GM21786 (cell line): ENCODE measurements around the gene RERE.

Experiments used
- ATAC-seq: cut with Tn5 transposase; IDR thresholded peaks from one replicate; pipeline ENCODE4 v1.9.1; 2021; ENCODE audit not compliant: unreplicated experiment

The RERE gene

DNA sequence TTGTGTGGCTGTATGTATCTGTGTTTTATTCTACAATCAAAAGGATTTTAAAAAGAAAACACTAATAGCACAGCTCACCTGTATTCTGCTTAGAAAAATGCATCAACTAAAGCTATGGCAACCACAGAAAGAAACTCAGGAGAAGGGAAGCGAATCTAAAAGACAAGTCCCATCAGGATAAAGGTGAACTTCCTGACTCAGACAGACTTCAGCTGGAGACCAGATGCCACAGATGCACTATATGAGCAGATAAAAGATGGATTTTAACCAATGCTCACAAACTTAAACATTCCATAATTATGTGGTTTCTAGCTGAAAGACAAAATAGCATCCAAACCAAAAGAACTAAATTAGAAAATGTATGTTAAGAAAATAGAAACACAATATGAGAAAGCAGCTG, 231.0 kb downstream of the RERE start:
- no peak for ATAC-seq

DNA sequence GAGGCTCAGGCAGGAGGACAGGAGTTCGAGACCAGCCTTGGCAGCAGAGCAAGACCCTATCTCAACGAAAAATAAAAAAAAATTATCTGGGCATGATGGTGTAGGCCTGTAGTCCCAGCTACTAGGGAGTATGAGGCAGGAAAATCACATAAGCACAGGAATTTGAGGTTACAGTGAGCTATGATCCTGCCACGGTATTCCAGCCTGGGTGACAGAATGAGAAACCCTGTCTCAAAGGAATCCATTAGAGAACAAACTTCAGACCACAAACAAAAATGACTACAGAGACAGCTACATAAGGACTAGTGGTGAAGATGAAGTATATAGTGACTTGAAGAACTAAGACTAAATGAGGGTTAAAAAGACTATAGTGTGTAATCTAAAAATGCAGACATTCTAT, 233.1 kb downstream of the RERE start:
- ATAC-seq, result no peak

DNA sequence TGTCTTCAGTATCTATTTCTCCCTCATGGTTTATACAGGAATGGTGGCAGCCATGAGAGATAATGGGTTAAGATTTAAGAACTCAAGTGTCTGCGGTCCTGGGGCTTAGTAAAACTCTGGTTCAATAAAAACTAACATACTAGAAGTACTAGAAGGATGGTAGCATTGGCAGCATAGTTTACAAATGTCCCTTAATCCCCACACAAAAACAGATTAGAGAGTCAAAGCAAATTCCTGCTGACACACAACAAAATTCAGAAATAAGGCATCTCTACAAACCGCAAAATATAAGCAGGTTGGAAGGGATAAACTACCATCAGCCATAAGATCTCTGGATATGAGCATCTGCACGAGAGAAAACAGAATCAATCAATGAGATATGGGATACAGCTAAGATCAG, 234.4 kb downstream of the RERE start:
- no peak for ATAC-seq

DNA sequence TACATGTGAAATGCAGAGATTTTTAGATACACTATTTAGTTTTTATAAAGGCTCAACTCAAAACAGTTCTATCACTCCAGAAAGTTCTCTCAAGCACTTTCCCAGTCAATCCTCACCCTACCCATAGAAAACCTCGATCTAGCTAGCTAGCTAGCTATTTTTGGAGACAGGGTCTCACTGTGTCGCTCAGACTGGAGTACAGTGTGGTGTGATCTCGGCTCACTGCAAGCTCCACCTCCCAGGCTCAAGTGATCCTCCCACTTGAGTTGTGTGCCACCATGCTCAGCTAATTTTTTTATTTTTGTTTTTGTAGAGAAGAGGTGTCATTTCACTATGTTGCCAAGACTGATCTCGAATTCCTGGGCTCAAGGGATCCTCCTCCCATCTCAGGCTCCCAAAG, 236.9 kb downstream of the RERE start:
- no peak for ATAC-seq

DNA sequence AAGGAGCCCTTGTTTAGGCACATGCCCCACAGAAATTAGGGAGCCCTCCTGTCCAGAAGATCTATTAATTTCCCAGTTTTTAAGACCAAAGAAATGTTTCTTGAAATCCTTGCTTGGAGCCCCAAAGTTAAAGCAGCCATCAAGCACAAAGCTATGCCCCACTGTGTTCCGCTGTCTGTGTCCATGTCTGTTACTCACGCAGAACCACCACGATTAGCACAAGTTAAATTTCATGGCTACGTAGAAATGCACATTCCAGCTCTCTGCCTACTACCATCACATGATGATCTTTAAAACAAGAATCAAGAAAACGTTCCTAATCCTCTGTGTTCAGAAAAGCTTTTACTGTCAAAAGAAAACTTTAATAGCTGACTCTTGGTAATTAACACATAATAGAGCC, 238.5 kb downstream of the RERE start:
- no peak for ATAC-seq

DNA sequence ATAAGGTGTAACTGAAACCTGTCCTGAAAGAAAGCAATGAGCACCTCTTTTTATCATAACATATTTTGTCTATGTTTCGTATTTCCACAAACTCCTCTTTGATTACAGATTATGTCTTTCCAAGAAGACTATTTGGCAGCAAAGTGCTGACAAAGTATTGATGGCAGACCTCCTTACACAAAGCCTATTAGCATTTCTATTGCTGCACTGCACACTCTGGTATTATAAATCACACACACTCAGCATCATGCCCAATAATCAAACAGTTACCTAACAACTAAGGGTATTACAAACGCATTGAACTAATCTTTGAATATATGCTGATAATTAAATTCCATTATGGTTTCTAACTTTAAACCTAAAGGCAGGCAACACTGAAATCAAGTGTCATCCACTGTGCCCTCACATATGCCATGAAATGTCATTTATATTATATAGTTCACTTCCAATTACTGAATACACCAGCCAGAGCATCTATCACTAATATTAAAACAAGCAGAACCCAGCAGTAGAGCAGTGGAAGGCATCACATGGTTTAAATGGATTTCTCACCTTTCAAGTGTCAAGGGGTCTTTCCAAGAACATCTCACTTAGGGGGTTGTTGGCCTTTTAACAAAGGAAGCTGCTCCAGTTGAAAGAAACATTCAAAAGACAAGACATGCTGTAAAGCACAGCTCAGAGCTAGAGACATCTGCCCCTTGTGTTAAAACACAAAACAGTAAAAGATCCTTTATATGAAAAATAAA, 239.1 kb downstream of the RERE start:
- ATAC-seq, result no peak

DNA sequence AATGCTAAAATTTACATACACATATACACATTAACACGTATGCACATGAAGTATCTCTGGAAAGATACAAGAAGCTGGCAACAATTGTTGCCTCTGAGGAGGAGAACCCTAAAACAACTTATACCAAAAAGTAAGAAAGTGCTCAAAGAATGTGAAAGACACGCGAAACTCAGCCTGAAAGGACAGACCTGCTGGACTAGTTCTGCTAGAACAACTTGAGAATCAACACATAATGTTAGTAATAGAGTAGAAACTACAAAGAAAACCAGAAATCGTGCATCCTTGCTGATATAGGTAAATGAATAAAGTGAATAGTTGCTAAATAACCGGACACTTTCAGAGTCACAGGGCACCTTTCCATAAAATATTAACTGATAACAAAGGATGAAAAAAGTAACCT, 242.5 kb downstream of the RERE start:
- no peak for ATAC-seq

DNA sequence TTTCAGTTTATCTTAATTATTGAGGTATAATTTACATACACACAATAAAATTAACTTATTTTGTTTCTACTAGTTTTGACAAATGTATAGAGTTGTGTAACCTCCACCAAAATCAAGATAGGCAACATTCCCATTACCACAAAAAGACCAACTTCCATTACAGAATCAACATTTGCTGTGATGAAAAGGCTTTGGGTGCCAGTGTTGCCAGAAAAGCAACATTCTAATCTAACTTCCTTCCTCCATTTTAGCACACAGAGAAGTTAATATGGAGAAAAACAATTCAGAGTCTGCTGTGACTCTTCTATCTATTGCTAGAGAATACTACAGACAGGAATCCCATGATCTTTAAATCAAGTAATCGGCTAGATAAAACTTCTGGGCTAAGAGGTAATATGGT, 245.3 kb downstream of the RERE start:
- no peak for ATAC-seq

DNA sequence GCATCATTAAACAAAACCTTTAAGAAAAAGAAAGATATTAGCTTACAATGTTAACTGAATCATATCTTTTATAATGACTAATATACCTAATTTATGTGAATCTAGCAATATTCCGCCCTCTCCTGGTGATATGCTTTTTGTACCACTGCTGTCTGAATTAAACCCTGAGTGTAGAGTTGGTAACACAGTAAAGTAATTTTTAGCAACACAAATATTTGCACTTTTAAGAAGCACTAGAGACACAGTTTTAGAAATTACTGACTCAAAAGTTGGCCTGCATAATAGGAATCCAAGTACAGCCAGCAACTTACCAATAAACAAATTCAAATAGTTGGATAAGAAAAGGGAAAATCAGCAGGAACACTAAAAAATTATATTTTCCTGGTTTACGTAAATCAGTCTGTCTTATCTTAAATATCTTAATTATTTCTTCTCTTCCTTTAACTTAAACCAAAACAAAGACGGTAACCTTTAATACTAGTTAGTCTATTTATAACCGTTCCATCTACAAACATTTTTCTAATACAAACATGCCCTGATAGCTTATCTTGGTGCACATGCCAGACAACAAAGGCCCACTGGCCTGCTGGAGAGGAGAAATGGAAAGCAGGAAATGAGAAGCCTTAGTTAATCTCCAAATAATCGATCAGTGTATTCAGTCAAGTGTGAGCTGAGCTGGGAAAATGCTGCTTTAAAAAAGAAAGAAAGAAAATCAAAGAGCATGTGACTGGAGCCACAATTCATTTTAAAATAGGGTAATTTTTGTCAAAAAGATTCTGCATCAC, 246.0 kb downstream of the RERE start:
- ATAC-seq, result no peak

DNA sequence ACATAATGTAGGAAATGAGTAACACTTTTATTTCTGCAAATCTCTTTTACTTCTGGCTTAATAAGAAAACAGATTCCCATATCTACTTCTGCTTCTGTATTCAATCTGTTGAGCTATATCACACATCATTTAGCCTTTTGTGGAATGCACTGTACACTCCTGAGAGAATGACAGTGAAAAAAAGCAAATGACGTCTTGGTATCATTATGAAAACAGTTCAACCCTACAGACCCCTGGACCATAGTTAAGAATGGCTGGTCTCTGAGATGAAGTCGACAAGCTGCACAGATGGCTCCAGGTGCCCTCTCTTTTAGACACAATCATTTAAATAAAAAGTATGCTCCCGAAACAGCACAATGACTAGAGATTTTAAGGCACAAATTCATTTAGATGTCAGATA, 247.0 kb downstream of the RERE start:
- ATAC-seq, result no peak

DNA sequence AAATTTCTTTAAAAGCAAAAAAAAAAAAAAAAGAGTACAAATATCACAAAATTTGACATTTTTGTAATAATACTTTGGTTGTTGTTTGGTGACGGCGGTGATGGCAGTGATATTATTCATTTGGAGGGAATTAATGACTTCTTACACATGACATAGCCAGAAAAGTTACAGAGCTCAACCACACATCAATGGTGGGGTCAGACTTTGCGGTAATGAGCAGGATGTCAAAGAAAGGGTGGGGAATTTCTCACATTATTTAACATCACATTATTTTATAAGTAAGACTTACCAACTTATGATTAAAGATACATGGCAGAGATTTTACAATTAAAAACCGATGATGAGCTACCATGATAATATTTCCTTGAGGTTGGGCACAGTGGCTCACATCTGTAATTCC, 248.2 kb downstream of the RERE start:
- ATAC-seq, result no peak

DNA sequence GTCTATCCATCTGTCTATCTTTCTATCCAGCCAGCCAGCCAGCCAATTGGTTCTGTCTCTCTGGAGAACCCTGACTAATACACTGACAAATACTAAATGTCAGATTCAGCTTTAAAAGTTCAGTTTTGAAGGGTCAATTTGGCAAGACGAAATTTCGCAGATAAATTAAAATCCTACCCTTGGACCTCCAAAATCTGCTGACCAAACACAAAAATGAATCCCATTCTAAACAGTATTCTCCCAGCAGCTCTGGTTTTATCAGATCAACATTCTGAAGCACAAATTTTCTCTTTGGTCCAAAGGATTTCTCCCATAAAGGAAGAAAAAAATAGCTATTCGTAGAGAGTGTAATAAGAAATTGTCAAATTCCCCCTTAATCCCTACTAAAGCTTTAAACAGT, 248.6 kb downstream of the RERE start:
- no peak for ATAC-seq

DNA sequence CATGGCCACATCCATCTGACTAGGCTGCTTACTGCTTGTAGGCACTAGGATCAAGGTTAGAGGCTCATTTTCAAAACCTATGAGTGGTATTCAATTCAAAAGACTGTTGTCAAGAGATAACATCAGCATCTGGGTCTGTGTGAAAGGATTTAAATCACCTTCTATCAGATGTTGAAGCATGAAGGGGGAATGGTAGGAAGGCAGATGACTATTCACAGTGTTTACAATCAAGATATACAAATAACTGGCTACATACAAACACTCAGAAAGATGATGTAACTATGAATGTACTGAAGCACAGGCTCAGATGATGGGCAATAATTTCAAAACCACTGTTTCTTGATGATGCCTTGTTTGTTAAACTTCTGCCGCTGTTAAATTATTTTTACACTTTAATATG, 250.3 kb downstream of the RERE start:
- no peak for ATAC-seq

DNA sequence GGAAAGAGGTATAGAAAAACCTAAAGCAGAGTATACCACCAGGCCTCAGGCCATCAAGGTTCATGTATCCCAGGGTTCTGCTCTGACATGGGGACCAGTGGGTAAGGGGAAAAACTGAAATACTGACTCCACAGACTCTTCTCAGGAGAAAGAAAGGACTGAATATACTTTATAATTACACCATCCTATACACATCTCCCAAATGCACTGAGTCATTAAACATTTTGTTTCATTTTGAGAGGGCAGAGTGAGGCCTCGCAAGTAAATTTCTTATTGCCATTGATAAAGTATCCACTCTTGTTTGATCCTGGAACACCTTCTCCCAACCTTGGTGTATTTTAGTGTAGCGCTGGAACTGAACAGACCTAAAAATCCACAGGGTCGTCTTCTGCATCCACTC, 251.6 kb downstream of the RERE start:
- no peak for ATAC-seq

DNA sequence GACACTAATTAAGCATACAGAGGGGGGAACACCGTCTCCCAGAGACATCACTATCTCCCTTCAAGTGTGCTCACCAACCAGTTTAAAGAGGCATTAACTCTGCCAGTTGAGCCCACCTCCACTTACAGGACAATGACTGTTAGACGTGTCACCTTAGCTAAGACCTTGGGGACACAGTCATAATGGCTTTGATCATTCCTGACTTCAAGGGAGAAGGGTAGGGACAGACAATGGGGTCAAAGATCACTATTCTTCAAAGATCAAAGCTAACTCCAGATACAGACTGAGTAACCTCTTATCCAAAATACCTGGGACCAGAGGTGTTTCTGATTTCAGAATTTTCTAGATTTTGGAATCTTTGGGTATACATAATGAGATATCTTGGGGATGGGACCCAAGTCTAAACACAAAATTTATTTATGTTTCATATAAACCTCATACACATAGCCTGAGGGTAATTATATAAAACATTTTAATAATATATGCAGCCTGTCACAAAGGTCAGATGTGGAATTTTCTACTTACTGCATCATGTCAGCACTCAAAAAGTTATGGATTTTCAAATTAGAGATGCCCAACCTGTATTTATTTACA, 253.4 kb downstream of the RERE start:
- no peak for ATAC-seq

DNA sequence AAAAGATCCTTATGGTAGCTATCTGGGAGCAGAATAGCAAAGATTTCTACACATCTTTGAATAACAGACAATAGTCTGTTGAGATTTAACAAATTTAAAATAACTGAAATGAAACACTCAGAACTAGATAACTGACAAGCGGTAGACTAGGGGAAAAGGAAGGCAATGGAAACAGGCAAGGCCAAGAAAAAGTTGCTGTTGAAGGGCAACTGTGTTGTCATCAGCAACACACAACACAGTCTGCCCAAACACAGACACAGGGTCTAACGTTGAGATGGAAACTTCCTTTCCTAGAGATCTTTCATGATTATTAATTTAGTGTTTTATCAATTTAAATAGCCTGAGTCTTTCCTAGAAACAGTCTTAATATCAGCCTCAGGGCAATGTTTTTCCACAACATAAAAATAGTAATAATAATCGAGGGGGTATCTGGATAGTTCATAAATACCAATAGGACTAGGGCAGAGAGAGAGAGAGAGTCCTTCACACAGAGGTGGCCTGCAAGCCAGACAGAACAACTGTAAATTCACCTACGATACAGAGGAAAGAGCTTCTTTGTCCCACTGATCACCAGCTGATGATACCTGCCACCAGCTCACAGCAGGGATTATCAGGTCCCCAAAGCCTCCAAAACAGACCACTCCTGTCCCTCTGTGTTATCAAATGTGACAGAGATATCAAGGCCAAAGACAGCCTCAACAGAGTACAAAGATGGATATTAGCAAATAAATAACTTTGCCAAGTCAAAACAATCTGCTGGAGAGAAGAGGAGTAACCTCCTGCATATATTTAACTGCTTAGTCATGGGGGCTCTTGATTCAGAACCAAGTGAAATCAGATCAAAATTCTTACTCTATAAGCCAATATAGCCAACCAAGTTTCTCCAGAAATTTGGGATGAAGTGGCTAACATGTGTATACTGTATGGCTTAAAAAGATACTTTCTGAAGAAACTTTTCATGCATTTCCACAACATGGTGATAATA, 254.3 kb downstream of the RERE start:
- ATAC-seq, result no peak

DNA sequence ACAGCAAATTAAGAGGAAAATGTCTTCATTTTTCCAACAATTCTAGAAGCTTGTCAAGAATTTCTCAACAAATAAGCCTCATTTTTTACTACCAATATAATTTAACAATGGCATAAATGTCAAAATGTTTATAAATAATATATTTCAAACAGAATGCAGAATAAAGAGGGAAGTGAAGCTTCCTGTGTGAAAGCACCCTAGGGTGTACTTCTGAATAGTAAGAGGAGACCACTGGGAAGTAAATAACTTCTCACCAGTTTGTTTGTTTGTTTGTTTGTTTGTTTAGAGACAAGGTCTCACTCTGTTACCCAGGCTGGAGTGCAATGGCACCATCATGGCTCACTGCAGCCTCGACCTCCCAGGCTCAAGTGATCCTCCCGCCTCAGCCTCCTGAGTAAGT, 255.2 kb downstream of the RERE start:
- ATAC-seq, result no peak

DNA sequence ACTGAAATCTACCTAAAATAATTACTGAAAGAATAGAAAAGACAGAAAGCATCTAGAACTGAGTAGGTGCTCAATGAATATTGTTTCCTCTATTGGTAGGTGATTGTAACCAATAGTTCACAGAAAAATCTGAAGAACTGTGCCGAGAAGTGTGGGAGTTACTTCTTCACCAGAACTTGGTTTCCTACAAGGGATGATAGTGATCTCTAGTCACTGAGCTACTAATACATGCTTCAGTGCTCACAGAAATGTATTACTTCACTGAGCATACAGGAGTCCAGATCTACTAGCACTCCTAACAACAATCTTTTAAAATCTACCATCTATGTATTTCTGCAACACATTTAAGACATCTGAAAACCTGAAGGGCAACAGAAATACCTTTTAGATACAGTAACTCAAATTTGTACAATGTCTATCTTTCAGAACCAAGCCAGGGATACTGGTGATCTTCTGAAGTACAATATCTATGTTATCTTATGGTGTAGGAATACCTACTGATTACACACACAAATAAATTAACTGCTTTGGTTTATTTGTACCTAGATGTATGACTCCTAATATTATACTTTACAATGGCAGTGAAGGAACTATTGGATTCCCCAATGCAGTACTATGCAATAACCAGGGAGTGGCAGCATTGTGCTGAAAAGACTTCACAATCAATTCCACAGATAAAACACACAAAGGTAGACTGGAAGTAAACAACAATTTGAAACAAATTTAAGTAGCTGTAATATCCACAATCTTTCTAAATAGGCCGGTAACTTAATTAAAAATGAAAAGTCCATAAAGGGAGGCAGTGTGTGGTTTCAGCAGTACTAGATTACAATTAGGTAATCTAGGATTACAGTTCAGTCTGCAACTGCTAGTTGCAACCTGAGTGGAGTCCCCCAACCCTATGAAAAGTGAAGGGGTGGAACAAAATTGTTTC, 256.6 kb downstream of the RERE start:
- no peak for ATAC-seq

DNA sequence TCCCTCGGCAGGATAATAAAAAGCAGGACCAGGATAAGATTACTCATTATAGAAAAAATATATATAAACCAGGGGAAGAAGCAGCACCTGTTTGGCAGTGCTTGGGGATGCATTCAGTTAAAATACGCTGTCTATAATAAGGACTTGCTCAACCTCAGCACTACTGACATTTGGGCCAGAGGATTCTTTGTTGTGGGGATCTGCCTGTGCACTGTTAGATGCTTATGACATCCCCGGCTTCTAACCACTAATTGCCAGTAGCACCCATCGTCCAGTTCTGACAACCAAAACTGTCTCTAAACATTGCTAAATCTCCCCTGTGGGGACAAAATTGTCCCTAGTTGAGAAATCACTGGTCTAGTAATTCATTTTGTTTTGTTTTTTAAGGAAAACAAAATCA, 257.4 kb downstream of the RERE start:
- no peak for ATAC-seq

DNA sequence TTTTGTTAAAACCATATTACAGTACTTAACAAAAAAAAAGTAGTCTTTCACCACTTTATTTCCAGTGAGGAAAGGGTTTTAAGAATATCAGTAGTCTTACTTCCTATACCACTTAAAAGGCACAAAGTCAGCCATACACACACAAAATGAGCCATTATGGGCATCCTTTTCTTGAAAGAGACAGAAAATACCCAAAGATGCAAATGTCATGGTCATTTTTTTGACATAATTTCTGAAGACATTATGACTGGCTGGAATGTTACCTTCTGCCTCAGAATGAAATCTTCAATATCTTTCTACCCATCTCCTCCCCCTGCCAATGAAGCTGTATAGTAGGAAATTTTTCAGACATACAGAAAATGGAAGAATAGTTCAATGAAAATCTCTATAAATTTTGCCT, 261.9 kb downstream of the RERE start:
- no peak for ATAC-seq
